Testis (tissue), 3 donors: Measurements from ENCODE around the gene RGS11. TPM values are rescaled to one million over a fixed set of nuclear protein-coding genes. Genes with fewer than 3 reads are reported as not detected.

Experiments used
- DNase-seq: peaks from one replicate; pipeline ENCODE4 v3.0.0-alpha.2; 2019
- H3K27ac ChIP-seq, 2 donors: fragments of 200-600 bp; sonication (generic); one replicate each; pipeline ENCODE4 v1.5.1; 2019
- H3K27me3 ChIP-seq: fragments of 200-600 bp; sonication (generic); one replicate; pipeline ENCODE4 v1.5.1; 2019
- H3K36me3 ChIP-seq: fragments of 200-600 bp; sonication (generic); one replicate; pipeline ENCODE4 v1.5.1; 2017; ENCODE audit warnings: low read depth; ENCODE audit errors: missing control alignments
- H3K4me1 ChIP-seq: fragments of 200-600 bp; sonication (generic); one replicate; pipeline ENCODE4 v1.5.1; 2019
- H3K4me3 ChIP-seq, 2 donors: fragments of 200-600 bp; sonication (generic); one replicate each; pipeline ENCODE4 v1.5.1; 2017 to 2019
- H3K9me3 ChIP-seq: fragments of 200-600 bp; sonication (generic); one replicate; pipeline ENCODE4 v1.5.1; 2017
- POLR2A ChIP-seq: fragments of 450-650 bp; IDR thresholded peaks from one replicate; pipeline ENCODE4 v1.6.1; 2017; ENCODE audit warnings: antibody characterized with exemption, mild to moderate bottlenecking, moderate library complexity
- WGBS, 2 donors: methylation state at CpG; one replicate each; pipeline ENCODE4 v1.1.5; 2018; 5-methylcytosine and 5-hydroxymethylcytosine counted together
- intact Hi-C: fragments of 100-400 bp; cut with DNase I; formaldehyde crosslinking; loops from one replicate; pipeline ENCODE4 v1.15.1; 2023; ENCODE audit warnings: low total_unique reads
- polyA plus RNA-seq: library from polyadenylated mRNA; stranded (reverse); fragments of 350-450 nt; fragmentation: Illumina TruSeq; extraction: RNeasy Lipid Tissue Mini Kit (QIAGEN cat#74804); gene quantifications from one replicate; pipeline ENCODE4 v1.2.3, GENCODE V29; 2014; ENCODE audit warnings: low read depth, low replicate concordance; ENCODE audit not compliant: insufficient read depth
- total RNA-seq, 2 donors: library from RNA; depleted of rRNA; stranded (reverse); fragments of >200 nt; gene quantifications; one replicate each; pipeline ENCODE4 v1.2.3, GENCODE V29; 2016
- TF ChIP-seq, protein P1 (sequence below), 3 experiments: fragments of 450-650 bp in 2 of 3; fragments of 200-600 bp in 1 of 3; sonication (generic) in 1 of 3; IDR thresholded peaks; one replicate each; pipeline ENCODE4 v1.5.1; 2016 to 2019; ENCODE audit warnings: antibody characterized with exemption in 3 of 3, mild to moderate bottlenecking in 2 of 3, moderate library complexity in 1 of 3

Gene RGS11
- total and polyA plus RNA-seq, 3 donors from 2014 or later: 1.2 to 3.0 (median 2.9) TPM

DNA sequence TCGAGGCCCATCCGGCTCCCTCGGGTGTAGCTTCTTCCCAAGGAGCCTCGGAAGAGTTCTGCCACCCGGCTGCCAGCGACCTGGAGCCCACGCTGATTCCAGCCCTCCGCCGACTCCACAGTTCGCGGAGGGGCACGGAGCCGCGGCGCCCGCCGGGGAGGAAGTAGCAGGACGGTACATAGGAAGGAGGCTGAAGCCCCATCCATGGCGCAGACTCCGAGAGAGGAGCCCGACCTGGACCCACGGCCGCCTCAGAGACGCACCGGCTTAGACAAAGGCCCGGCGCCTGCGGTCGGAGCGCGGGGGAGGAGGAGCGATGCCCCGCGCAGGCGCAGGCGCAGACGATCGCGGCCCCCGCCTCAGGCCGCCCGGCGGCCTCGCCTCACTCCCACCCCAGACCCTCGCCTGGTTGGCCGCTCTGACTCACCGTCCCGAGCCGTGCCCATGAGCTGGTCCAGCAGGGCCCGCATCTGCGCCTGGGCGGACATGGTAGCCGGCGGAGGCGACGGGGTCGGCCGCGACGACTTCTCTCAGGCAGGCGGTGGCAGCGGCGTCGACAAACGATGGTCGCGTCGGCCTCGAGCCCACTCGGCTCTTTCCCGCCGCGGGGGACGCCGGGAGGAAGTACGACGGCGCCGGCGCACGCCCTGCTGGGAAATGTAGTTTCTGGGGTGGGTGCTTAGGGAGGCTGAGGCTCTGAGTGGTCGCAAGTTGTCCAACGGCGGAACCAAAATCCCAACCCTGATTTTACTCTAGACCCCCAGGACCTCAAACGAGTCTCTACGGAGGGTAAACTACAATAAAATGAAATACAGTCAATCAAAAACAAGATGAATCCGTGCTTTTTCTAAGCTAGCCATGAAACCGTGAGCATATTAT lies 46.7 kb downstream of the RGS11 start, which contains the start of gene LUC7L:
Gene LUC7L, minus strand, starts transcription at position 598 of the 879 bp plus-strand sequence. Its CDS starts 110 bp downstream, at position 488.
- DNase-seq: peak; percentile 93
- peaks cover 9% of the 10 kb centered on the region for H3K4me1 ChIP-seq
- peak within 1 kb of the TSS; percentile 95 to 97 for H3K27ac ChIP-seq
- no peaks in the 10 kb centered on the region for H3K27me3 ChIP-seq
- TF ChIP-seq POLR2A: peak; percentile 88
- TF ChIP-seq, protein P1, sequence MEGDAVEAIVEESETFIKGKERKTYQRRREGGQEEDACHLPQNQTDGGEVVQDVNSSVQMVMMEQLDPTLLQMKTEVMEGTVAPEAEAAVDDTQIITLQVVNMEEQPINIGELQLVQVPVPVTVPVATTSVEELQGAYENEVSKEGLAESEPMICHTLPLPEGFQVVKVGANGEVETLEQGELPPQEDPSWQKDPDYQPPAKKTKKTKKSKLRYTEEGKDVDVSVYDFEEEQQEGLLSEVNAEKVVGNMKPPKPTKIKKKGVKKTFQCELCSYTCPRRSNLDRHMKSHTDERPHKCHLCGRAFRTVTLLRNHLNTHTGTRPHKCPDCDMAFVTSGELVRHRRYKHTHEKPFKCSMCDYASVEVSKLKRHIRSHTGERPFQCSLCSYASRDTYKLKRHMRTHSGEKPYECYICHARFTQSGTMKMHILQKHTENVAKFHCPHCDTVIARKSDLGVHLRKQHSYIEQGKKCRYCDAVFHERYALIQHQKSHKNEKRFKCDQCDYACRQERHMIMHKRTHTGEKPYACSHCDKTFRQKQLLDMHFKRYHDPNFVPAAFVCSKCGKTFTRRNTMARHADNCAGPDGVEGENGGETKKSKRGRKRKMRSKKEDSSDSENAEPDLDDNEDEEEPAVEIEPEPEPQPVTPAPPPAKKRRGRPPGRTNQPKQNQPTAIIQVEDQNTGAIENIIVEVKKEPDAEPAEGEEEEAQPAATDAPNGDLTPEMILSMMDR (IDR thresholded peaks at IDR 0.05): peak in 1 of 3 experiments; percentile 22
- intact Hi-C loops: no loop called here
- WGBS, 2 donors: 1 to 8% methylated on average over 7 to 67 of the region's 88 CpGs
- H3K9me3 ChIP-seq: no peaks in the 10 kb centered on the region
- peak within 1 kb of the TSS; percentile 73 to 80 for H3K4me3 ChIP-seq
- H3K36me3 ChIP-seq: no peaks in the 10 kb centered on the region

DNA sequence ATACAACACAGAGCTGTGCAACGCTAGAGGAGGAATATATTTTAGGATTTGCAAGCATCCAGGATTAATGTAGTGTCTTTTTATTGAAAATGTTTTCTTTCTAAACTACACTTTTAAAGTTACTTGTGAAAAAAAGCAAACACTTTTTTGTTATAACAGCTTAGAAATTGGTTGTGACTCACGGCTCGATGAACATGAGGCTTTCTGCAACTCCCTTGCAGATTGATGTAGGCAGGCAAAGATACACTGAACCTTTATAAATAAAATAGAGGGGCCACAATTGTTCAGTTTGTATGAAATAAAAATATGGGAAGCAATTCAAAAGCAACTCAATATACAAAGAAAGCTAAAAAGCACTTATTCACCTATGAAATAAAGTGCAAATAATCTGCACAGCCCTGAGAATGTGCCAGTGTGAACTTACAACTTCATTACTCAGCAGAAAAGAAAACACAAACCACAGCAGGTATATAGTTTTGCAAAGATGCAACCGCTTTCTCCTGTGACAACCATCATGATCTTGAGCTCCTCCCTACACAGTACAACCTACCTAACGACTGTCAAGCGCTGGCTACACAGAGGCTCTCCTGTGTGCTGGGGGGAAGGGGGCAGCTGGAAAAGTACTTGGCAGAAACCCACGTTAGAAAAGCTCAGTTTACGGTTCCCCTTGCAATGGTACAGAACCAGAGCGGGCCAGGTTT lies 47.4 kb downstream of the RGS11 start:
- Histone ChIP-seq H3K4me3 (peak overlapping the region; percentile 73 to 80), H3K36me3 (no peaks in the 10 kb centered on the region), H3K27me3 (no peaks in the 10 kb centered on the region), H3K9me3 (no peaks in the 10 kb centered on the region), H3K4me1 (peaks cover 9% of the 10 kb centered on the region), H3K27ac (peak overlapping the region; percentile 95 to 97)
- DNase-seq: no peak
- WGBS, 2 donors: 13 to 16% methylated on average over 7 to 9 of the region's 9 CpGs
- TF ChIP-seq POLR2A: no peak
- TF ChIP-seq, protein P1 (IDR thresholded peaks at IDR 0.05): no peak
- intact Hi-C loops: no loop called here

DNA sequence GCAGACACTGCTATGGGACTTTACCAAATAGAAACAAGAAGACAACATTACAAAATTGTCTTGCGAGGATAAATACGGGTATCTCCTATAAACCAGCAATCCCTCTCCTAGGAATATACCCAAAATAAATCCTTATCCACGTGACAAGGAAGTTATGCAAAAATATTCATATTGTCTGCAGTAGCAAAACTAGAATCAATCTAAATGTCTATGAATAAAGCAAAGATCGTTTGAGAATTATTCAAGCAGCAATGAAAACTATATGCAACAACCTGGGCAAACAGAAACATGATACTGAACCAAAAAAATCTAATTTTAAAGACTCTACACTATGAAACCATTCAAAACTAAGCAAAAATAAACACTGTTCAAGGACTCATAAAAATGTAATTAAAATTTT lies 55.7 kb downstream of the RGS11 start:
- no peak for DNase-seq
- Histone ChIP-seq H3K4me3 (no peak overlapping the region), H3K36me3 (no peaks in the 10 kb centered on the region), H3K9me3 (no peaks in the 10 kb centered on the region), H3K27ac (no peak overlapping the region), H3K4me1 (no peaks in the 10 kb centered on the region), H3K27me3 (no peaks in the 10 kb centered on the region)
- WGBS, 2 donors: 75 to 77% methylated on average over 4 of the region's 4 CpGs
- TF ChIP-seq, protein P1 (IDR thresholded peaks at IDR 0.05): no peak
- TF ChIP-seq POLR2A: no peak
- intact Hi-C loops: no loop called here

Other genes starting within 250 kb of the RGS11 start
- 1 to 10 TPM; 2.4 to 3.0 TPM for gene POLR3K, start 222.3 kb downstream of the RGS11 start, total RNA-seq
- gene POLR3K, start 222.3 kb downstream of the RGS11 start, polyA plus RNA-seq: 6.5 TPM
- gene SNRNP25, start 222.1 kb downstream of the RGS11 start, total RNA-seq: 10 to 100 TPM; 12.8 to 17.5 TPM
- 26.9 TPM for gene SNRNP25, start 222.1 kb downstream of the RGS11 start, polyA plus RNA-seq
- 10 to 100 TPM; 18.3 to 22.5 TPM for gene RHBDF1, start 203.3 kb downstream of the RGS11 start, total RNA-seq
- gene RHBDF1, start 203.3 kb downstream of the RGS11 start, polyA plus RNA-seq: 15.9 TPM
- gene MPG, start 197.7 kb downstream of the RGS11 start, total RNA-seq: 10 to 100 TPM; 44.8 to 61.7 TPM
- 42.6 TPM for gene MPG, start 197.7 kb downstream of the RGS11 start, polyA plus RNA-seq
- gene NPRL3, start 137.3 kb downstream of the RGS11 start, total RNA-seq: 10 to 100 TPM; 57.5 to 57.8 TPM
- 73.4 TPM for gene NPRL3, start 137.3 kb downstream of the RGS11 start, polyA plus RNA-seq
- gene HBZ, start 123.3 kb downstream of the RGS11 start, total RNA-seq: 1 to 10 TPM; 1.1 to 9.0 TPM
- 3.7 TPM for gene HBZ, start 123.3 kb downstream of the RGS11 start, polyA plus RNA-seq
- 1 to 10 TPM; 1.6 to 3.7 TPM for gene HBM, start 110.0 kb downstream of the RGS11 start, total RNA-seq
- gene HBM, start 110.0 kb downstream of the RGS11 start, polyA plus RNA-seq: not detected
- 10 to 100 TPM in 1 of 2 donors, 1 to 10 TPM in 1; 7.1 to 27.4 TPM for gene HBA2, start 103.1 kb downstream of the RGS11 start, total RNA-seq
- gene HBA2, start 103.1 kb downstream of the RGS11 start, polyA plus RNA-seq: 68.9 TPM
- 10 to 100 TPM in 1 of 2 donors, not detected in 1; 11.7 TPM for gene HBA1, start 99.3 kb downstream of the RGS11 start, total RNA-seq
- 24.0 TPM for gene HBA1, start 99.3 kb downstream of the RGS11 start, polyA plus RNA-seq
- 1 to 10 TPM; 4.2 to 4.3 TPM for gene HBQ1, start 95.5 kb downstream of the RGS11 start, total RNA-seq
- gene HBQ1, start 95.5 kb downstream of the RGS11 start, polyA plus RNA-seq: 1.3 TPM
- gene LUC7L, start 46.5 kb downstream of the RGS11 start, total RNA-seq: 100 to 1,000 TPM; 145 to 192 TPM
- 81.1 TPM for gene LUC7L, start 46.5 kb downstream of the RGS11 start, polyA plus RNA-seq
- 100 to 1,000 TPM; 151 to 168 TPM for gene FAM234A, start 41.1 kb downstream of the RGS11 start, total RNA-seq
- gene FAM234A, start 41.1 kb downstream of the RGS11 start, polyA plus RNA-seq: 89.7 TPM
- 1 to 10 TPM; 6.6 to 7.7 TPM for gene ARHGDIG, start 4.6 kb upstream of the RGS11 start, total RNA-seq
- gene ARHGDIG, start 4.6 kb upstream of the RGS11 start, polyA plus RNA-seq: 2.9 TPM
- 1 to 10 TPM; 2.6 to 5.3 TPM for gene PDIA2, start 7.2 kb upstream of the RGS11 start, total RNA-seq
- gene PDIA2, start 7.2 kb upstream of the RGS11 start, polyA plus RNA-seq: 1.2 TPM
- 10 to 100 TPM; 30.6 to 32.0 TPM for gene AXIN1, start 76.8 kb upstream of the RGS11 start, total RNA-seq
- 19.4 TPM for gene AXIN1, start 76.8 kb upstream of the RGS11 start, polyA plus RNA-seq
- 100 to 1,000 TPM; 108 to 119 TPM for gene MRPL28, start 94.6 kb upstream of the RGS11 start, total RNA-seq
- 161 TPM for gene MRPL28, start 94.6 kb upstream of the RGS11 start, polyA plus RNA-seq
- 100 to 1,000 TPM; 261 to 265 TPM for gene PGAP6, start 106.0 kb upstream of the RGS11 start, total RNA-seq
- 121 TPM for gene PGAP6, start 106.0 kb upstream of the RGS11 start, polyA plus RNA-seq
- gene NME4, start 121.3 kb upstream of the RGS11 start, total RNA-seq: 100 to 1,000 TPM in 1 of 2 donors, 10 to 100 TPM in 1; 87.5 to 107 TPM
- 79.2 TPM for gene NME4, start 121.3 kb upstream of the RGS11 start, polyA plus RNA-seq
- gene DECR2, start 125.9 kb upstream of the RGS11 start, total RNA-seq: 10 to 100 TPM; 52.2 to 56.1 TPM
- 33.2 TPM for gene DECR2, start 125.9 kb upstream of the RGS11 start, polyA plus RNA-seq
- 100 to 1,000 TPM; 166 to 186 TPM for gene RAB11FIP3, start 149.7 kb upstream of the RGS11 start, total RNA-seq
- 61.7 TPM for gene RAB11FIP3, start 149.7 kb upstream of the RGS11 start, polyA plus RNA-seq